H1 (cell line): Measurements from ENCODE around the gene PSMD12. TPM values are rescaled to one million over a fixed set of nuclear protein-coding genes. Genes with fewer than 3 reads are reported as not detected.

Source experiments
- CTCF ChIA-PET: fragments of 300-600 bp; sonication (Branson Sonifier 250); formaldehyde crosslinking; loops from one replicate; lab custom pipeline; 2021; ENCODE audit not compliant: partially characterized antibody; lab: Charles Lee
- POLR2A ChIA-PET: fragments of 300-600 bp; sonication (Branson Sonifier 250); formaldehyde crosslinking; loops from one replicate; lab custom pipeline; 2021; ENCODE audit warnings: inconsistent platforms; ENCODE audit not compliant: partially characterized antibody; lab: Charles Lee
- DNase-seq, 2 experiments: peaks; one replicate each; pipeline versions ENCODE4 v3.0.0 to v3.0.0-alpha.2; 2010 to 2022; ENCODE audit warnings: low spot score in 2 of 2, low read depth in 1 of 2, mixed read lengths in 1 of 2
- FAIRE-seq: peaks from 2 replicates; lab custom pipeline; 2011; peaks lifted over from hg19 to GRCh38; lab: Jason Lieb, UNC
- H2AFZ ChIP-seq: 2 replicates; pipeline ENCODE4 v1.8.1; 2012; ENCODE audit warnings: low read length, inconsistent platforms
- H2AK5ac ChIP-seq: 2 replicates; pipeline ENCODE4 v1.6.1; 2013; ENCODE audit warnings: low read depth, low read length
- H2BK120ac ChIP-seq: replicated peaks from 2 replicates; pipeline ENCODE3; 2013; ENCODE audit warnings: low read depth, low read length, inconsistent platforms
- H2BK12ac ChIP-seq: 2 replicates; pipeline ENCODE4 v1.6.1; 2013; ENCODE audit warnings: low read depth, low read length
- H2BK15ac ChIP-seq: 2 replicates; pipeline ENCODE4 v1.6.1; 2013; ENCODE audit warnings: low read length
- H2BK20ac ChIP-seq: 2 replicates; pipeline ENCODE4 v1.6.1; 2013; ENCODE audit warnings: low read length
- H2BK5ac ChIP-seq: 2 replicates; pipeline ENCODE4 v1.6.1; 2013; ENCODE audit warnings: low read depth, low read length
- H3K14ac ChIP-seq: 2 replicates; pipeline ENCODE4 v1.6.1; 2013; ENCODE audit warnings: inconsistent platforms; ENCODE audit not compliant: insufficient read length
- H3K18ac ChIP-seq: 2 replicates; pipeline ENCODE4 v1.6.1; 2013; ENCODE audit warnings: low read length; ENCODE audit errors: extremely low read depth
- H3K23ac ChIP-seq: 2 replicates; pipeline ENCODE4 v1.6.1; 2013; ENCODE audit warnings: inconsistent platforms; ENCODE audit not compliant: insufficient read length
- H3K23me2 ChIP-seq: 2 replicates; pipeline ENCODE4 v1.6.1; 2013; ENCODE audit warnings: low read depth, low read length
- H3K27ac ChIP-seq: 2 replicates; pipeline ENCODE4 v1.6.1; 2011; ENCODE audit warnings: low read depth, low read length, inconsistent platforms
- H3K27me3 ChIP-seq, 4 experiments: replicated peaks in 1 of 4; 1 replicate in 1 of 4; 2 replicates in 3 of 4; pipeline versions ENCODE4 v1.6.1 to v1.8.1; 2011 to 2013; ENCODE audit warnings: low read length in 3 of 4, mild to moderate bottlenecking in 3 of 4, inconsistent platforms in 2 of 4, mixed read lengths in 2 of 4, moderate library complexity in 1 of 4; ENCODE audit not compliant: control insufficient read depth in 3 of 4, insufficient read depth in 3 of 4; ENCODE audit errors: extremely low read depth in 1 of 4
- H3K36me3 ChIP-seq, 4 experiments: 2 replicates each; pipeline versions ENCODE4 v1.6.1 to v1.8.1; 2011 to 2013; ENCODE audit warnings: mild to moderate bottlenecking in 4 of 4, low read length in 3 of 4, moderate library complexity in 2 of 4, control low read depth in 1 of 4, inconsistent platforms in 1 of 4; ENCODE audit not compliant: insufficient read depth in 4 of 4, control insufficient read depth in 2 of 4
- H3K4ac ChIP-seq: replicated peaks from 2 replicates; pipeline ENCODE3; 2013; ENCODE audit warnings: low read length, low read depth, mixed read lengths, inconsistent platforms; ENCODE audit not compliant: insufficient read length
- H3K4me1 ChIP-seq, 4 experiments: replicated peaks in 1 of 4; 1 replicate in 1 of 4; 2 replicates in 3 of 4; pipeline versions ENCODE4 v1.6.1 to v1.8.1; 2011 to 2013; ENCODE audit warnings: low read length in 3 of 4, inconsistent platforms in 2 of 4, mixed read lengths in 1 of 4; ENCODE audit not compliant: insufficient read depth in 4 of 4, control insufficient read depth in 3 of 4
- H3K4me2 ChIP-seq, 2 experiments: 2 replicates each; pipeline versions ENCODE4 v1.6.1 to v1.8.1; 2011 to 2013; ENCODE audit warnings: low read depth in 2 of 2, low read length in 2 of 2, control low read depth in 1 of 2, inconsistent platforms in 1 of 2, mild to moderate bottlenecking in 1 of 2; ENCODE audit not compliant: insufficient read depth in 1 of 2
- H3K4me3 ChIP-seq, 4 experiments: fragments of 200-600, 300-600 bp in 1 of 4; sonication (generic), shearing (Covaris generic), sonication (Bioruptor Twin) in 1 of 4; 2 replicates each; pipeline versions ENCODE4 v1.5.1 to v1.8.1; 2011 to 2016; ENCODE audit warnings: low read length in 4 of 4, low read depth in 3 of 4, control low read depth in 2 of 4, inconsistent platforms in 2 of 4, mild to moderate bottlenecking in 2 of 4, mixed read lengths in 1 of 4, moderate library complexity in 1 of 4; ENCODE audit not compliant: insufficient read depth in 2 of 4; ENCODE audit errors: extremely low read depth in 1 of 4
- H3K56ac ChIP-seq: replicated peaks from 2 replicates; pipeline ENCODE3; 2013; ENCODE audit warnings: low read depth, mild to moderate bottlenecking, mixed read lengths, low read length, inconsistent platforms; ENCODE audit not compliant: insufficient read length
- H3K79me1 ChIP-seq: 2 replicates; pipeline ENCODE4 v1.6.1; 2013; ENCODE audit warnings: low read depth, low read length, control low read depth
- H3K79me2 ChIP-seq, 2 experiments: 2 replicates each; pipeline versions ENCODE4 v1.6.1 to v1.8.1; 2012 to 2013; ENCODE audit warnings: low read length in 2 of 2, mild to moderate bottlenecking in 2 of 2, inconsistent platforms in 1 of 2; ENCODE audit not compliant: insufficient read depth in 2 of 2, control insufficient read depth in 1 of 2
- H3K9ac ChIP-seq, 4 experiments: replicated peaks in 1 of 4; 1 replicate in 1 of 4; 2 replicates in 3 of 4; pipeline versions ENCODE4 v1.6.1 to v1.8.1; 2011 to 2013; ENCODE audit warnings: low read depth in 3 of 4, low read length in 3 of 4, control low read depth in 2 of 4, mild to moderate bottlenecking in 2 of 4, moderate library complexity in 2 of 4, inconsistent platforms in 1 of 4; ENCODE audit errors: extremely low read depth in 1 of 4
- H3K9me3 ChIP-seq, 2 experiments: 2 replicates each; pipeline versions ENCODE4 v1.6.1 to v1.8.1; 2012 to 2013; ENCODE audit warnings: mild to moderate bottlenecking in 2 of 2, moderate library complexity in 2 of 2, control low read depth in 1 of 2, inconsistent platforms in 1 of 2, low read depth in 1 of 2, low read length in 1 of 2, mixed read lengths in 1 of 2; ENCODE audit not compliant: insufficient read depth in 2 of 2
- H4K20me1 ChIP-seq, 2 experiments: replicated peaks in 1 of 2; 2 replicates each; pipeline versions ENCODE3 to v1.8.1; 2011 to 2013; ENCODE audit warnings: inconsistent platforms in 2 of 2, low read length in 2 of 2, mild to moderate bottlenecking in 1 of 2; ENCODE audit not compliant: insufficient read depth in 2 of 2, control insufficient read depth in 1 of 2
- H4K5ac ChIP-seq: 2 replicates; pipeline ENCODE4 v1.6.1; 2013; ENCODE audit warnings: low read length, low read depth, mixed read lengths, inconsistent platforms; ENCODE audit not compliant: insufficient read length
- H4K8ac ChIP-seq: 2 replicates; pipeline ENCODE4 v1.8.0; 2013; ENCODE audit warnings: mild to moderate bottlenecking, moderate library complexity, low read length, inconsistent platforms; ENCODE audit not compliant: insufficient read depth; ENCODE audit errors: extremely low read depth
- H4K91ac ChIP-seq: replicated peaks from 2 replicates; pipeline ENCODE3; 2013; ENCODE audit warnings: low read length, mixed read lengths, inconsistent platforms; ENCODE audit not compliant: insufficient read length
- CBX5 ChIP-seq: fragments of 300-800, 300-1000 bp; sonication (generic); IDR thresholded peaks from 2 replicates; pipeline ENCODE4 v1.7.1; 2016; ENCODE audit warnings: antibody characterized with exemption, low read length, low read depth
- CEBPB ChIP-seq: IDR thresholded peaks from 2 replicates; pipeline ENCODE4 v1.6.1; 2012; ENCODE audit warnings: low read depth, low read length
- CHD2 ChIP-seq: IDR thresholded peaks from 2 replicates; pipeline ENCODE4 v1.6.1; 2012; ENCODE audit warnings: low read length, improper control_type of control experiment
- CREB1 ChIP-seq: IDR thresholded peaks from 2 replicates; pipeline ENCODE4 v1.6.1; 2012; ENCODE audit warnings: inconsistent platforms
- EZH2 ChIP-seq: fragments of 200-600 bp; sonication (generic); IDR thresholded peaks from 2 replicates; pipeline ENCODE4 v1.7.1; 2012; ENCODE audit warnings: low read depth, mild to moderate bottlenecking, moderate library complexity, low read length, inconsistent platforms; ENCODE audit not compliant: severe bottlenecking
- KDM5A ChIP-seq: fragments of 200-600 bp; IDR thresholded peaks from 2 replicates; pipeline ENCODE4 v1.7.1; 2012; ENCODE audit warnings: mild to moderate bottlenecking, low read length, inconsistent platforms, mixed read lengths
- NRF1 ChIP-seq: IDR thresholded peaks from 2 replicates; pipeline ENCODE4 v1.6.1; 2011; ENCODE audit warnings: mild to moderate bottlenecking, low read depth, low read length, improper control_type of control experiment
- RAD21 ChIP-seq, 2 experiments: IDR thresholded peaks in 1 of 2; conservative IDR thresholded peaks in 1 of 2; 2 replicates each; pipeline ENCODE4 v1.6.1; 2011; ENCODE audit warnings: low read depth in 2 of 2, low read length in 2 of 2, improper control_type of control experiment in 1 of 2, inconsistent platforms in 1 of 2, mild to moderate bottlenecking in 1 of 2, moderate library complexity in 1 of 2
- SAP30 ChIP-seq: fragments of 300-600 bp; sonication (generic); IDR thresholded peaks from 2 replicates; pipeline ENCODE4 v1.7.1; 2012; ENCODE audit warnings: low read length, moderate library complexity, mild to moderate bottlenecking, inconsistent platforms; ENCODE audit not compliant: insufficient read depth, insufficient replicate concordance
- SIN3A ChIP-seq, 2 experiments: IDR thresholded peaks in 1 of 2; conservative IDR thresholded peaks in 1 of 2; 2 replicates each; pipeline ENCODE4 v1.6.1; 2011 to 2012; ENCODE audit warnings: low read length in 2 of 2, improper control_type of control experiment in 1 of 2, low read depth in 1 of 2, mild to moderate bottlenecking in 1 of 2
- SP1 ChIP-seq: IDR thresholded peaks from 2 replicates; pipeline ENCODE4 v1.6.1; 2011; ENCODE audit warnings: low read depth, low read length
- SP2 ChIP-seq: IDR thresholded peaks from 2 replicates; pipeline ENCODE4 v1.6.1; 2012; ENCODE audit warnings: mild to moderate bottlenecking, low read length, inconsistent platforms
- SUZ12 ChIP-seq: fragments of 200-600 bp; sonication (generic); IDR thresholded peaks from 2 replicates; pipeline ENCODE4 v1.6.1; 2012; ENCODE audit warnings: mild to moderate bottlenecking, inconsistent platforms, low read length, moderate library complexity, mixed read lengths
- ZNF274 ChIP-seq: IDR thresholded peaks from 2 replicates; pipeline ENCODE4 v1.7.0; 2012; ENCODE audit warnings: low read length, borderline replicate concordance; ENCODE audit errors: extremely low read depth
- WGBS, 2 experiments: shearing (Covaris generic) in 1 of 2; methylation state at CpG; one replicate each; pipeline versions ENCODE4 v1.1.6 to v1.1.7; 2013 to 2015; ENCODE audit warnings: low lambda C conversion rate in 2 of 2, mixed read lengths in 2 of 2, inconsistent platforms in 1 of 2, low coverage in 1 of 2, missing lambda C conversion rate in 1 of 2; ENCODE audit not compliant: insufficient replicate concordance in 2 of 2, insufficient coverage in 1 of 2, insufficient read length in 1 of 2; ENCODE audit errors: extremely low coverage in 1 of 2, missing lambda C conversion rate in 1 of 2; 5-methylcytosine and 5-hydroxymethylcytosine counted together
- polyA plus RNA-seq, 7 experiments: library from polyadenylated mRNA; depleted of rRNA in 3 of 7; stranded (reverse) in 5 of 7; unstranded in 2 of 7; fragments of >200 nt in 5 of 7; fragments of 200-250 nt in 2 of 7; gene quantifications; 1 replicate in 5 of 7; 2 replicates in 1 of 7; 4 replicates in 1 of 7; pipeline versions ENCODE4 v1.2.1 to v1.2.3, GENCODE V29; 2011 to 2013; ENCODE audit warnings: missing spikeins in 2 of 7, mixed read lengths in 2 of 7
- total RNA-seq: library from RNA; stranded (reverse); fragmentation: NEBNext Ultra II Directional; extraction: Animal tissue kit (Norgen Biotek cat#: 25700); gene quantifications from 2 replicates; pipeline ENCODE4 v1.2.1, GENCODE V29; 2021

Gene PSMD12
- total and polyA plus RNA-seq, 2 of the 8 experiments (the other 6 are each of a cell fraction or from before 2014, with no cell fraction given): 14.0 to 82.4 TPM

DNA sequence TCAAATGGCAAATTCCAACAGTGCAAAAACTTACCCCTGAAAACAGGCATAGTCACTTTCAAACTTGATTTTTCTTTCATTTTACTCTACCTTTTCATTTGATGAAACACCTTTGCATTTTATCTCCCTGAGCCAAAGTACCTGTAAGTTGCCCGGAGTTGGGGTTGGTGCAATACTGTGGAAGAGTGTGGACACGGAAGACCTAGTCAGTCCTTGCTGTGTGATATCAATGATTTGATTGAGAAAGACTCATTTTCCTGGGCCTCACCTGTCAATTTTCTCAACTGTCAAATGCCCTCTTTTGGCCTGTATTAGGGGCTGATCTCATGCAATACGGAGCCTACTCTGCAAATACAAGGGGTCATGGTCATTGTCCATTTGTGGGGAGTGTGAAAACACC is 33.3 kb upstream of the PSMD12 start:
- Histone ChIP-seq H3K4ac (no peak overlapping the region), H3K36me3 (0 out of 8 replicates have a peak, but pooled peaks cover 0 to 3% (median 0%) of the 10 kb centered on the region in 4 experiments), H3K56ac (no peak overlapping the region), H3K18ac (no peak overlapping the region), H2AK5ac (no peak overlapping the region), H3K79me1 (peaks cover 7% of the 10 kb centered on the region), H3K79me2 (peaks cover 0 to 83% of the 10 kb centered on the region in 2 experiments; a peak in 3 of 4 replicates), H2BK20ac (no peak overlapping the region), H3K9me3 (no peaks in the 10 kb centered on the region), H2BK15ac (no peak overlapping the region), H3K23me2 (no peaks in the 10 kb centered on the region), H3K4me3 (no peak overlapping the region), H4K5ac (no peak overlapping the region), H2AFZ (no peak overlapping the region), H4K20me1 (peaks cover 0 to 2% of the 10 kb centered on the region in 2 experiments), H3K27ac (no peak overlapping the region), H4K8ac (no peak overlapping the region), H3K14ac (no peak overlapping the region), H3K9ac (no peak overlapping the region), H4K91ac (no peak overlapping the region), H2BK12ac (no peak overlapping the region), H3K4me1 (peaks cover 0 to 7% (median 2%) of the 10 kb centered on the region in 4 experiments; a peak in 2 of 7 replicates), H3K4me2 (no peak overlapping the region), H3K27me3 (no peaks in the 10 kb centered on the region), H2BK5ac (no peak overlapping the region), H3K23ac (no peak overlapping the region), H2BK120ac (no peak overlapping the region)
- DNase-seq (no peak), FAIRE-seq (no peak)
- POLR2A ChIA-PET: no interaction called here
- CTCF ChIA-PET: no interaction called here
- no peak for TF ChIP-seq KDM5A
- no peak for TF ChIP-seq CHD2
- no peak for TF ChIP-seq ZNF274
- no peak for TF ChIP-seq EZH2
- no peak for TF ChIP-seq SUZ12
- no peak for TF ChIP-seq SP1
- no peak for TF ChIP-seq SAP30
- TF ChIP-seq RAD21 (IDR thresholded peaks at IDR 0.05 in 1 of 2, conservative IDR thresholded peaks at IDR 0.05 in 1 of 2; ENCODE audit: low read depth in 2 of 2, low read length in 2 of 2): no peak
- TF ChIP-seq CBX5: no peak
- TF ChIP-seq SIN3A (conservative IDR thresholded peaks at IDR 0.05 in 1 of 2, IDR thresholded peaks at IDR 0.05 in 1 of 2; ENCODE audit: low read depth in 1 of 2, low read length in 2 of 2): no peak
- TF ChIP-seq SP2: no peak
- TF ChIP-seq CREB1: no peak
- no peak for TF ChIP-seq NRF1
- TF ChIP-seq CEBPB: no peak
- 92% methylated on average over 3 of the region's 3 CpGs; no CpG with 5 or more reads in 1 of the 2 experiments for WGBS, 2 experiments
